Measurements from ENCODE around the gene KIF3B.
"Not testable (repeated sequence)": the region's sequence is repeated elsewhere in the genome, so short reads cannot be mapped to it uniquely, and the experiment has no call there.

Gene KIF3B

DNA sequence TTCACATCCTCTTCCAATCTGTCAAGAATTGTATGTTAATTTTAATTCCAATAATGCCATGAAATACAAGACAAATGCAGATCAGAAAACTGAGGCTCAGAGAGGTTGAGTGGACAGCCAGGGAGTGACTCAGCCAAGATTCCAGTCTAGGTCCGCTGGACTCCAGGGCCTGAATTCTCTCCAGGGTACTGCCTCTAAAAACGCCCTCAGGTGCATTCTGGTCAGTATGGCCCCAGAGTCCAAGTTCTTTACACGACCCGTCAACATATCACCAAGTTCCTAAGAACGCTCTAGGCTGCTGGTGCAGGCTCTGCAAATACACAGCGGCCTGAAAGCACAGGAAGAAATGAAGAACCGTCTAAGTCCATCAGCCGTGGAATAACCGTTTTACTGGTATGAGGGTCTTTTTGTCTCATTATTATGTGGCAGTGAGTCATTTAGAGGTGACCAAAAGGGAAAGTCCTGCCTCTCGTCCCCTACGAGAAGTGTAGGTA, 80.0 kb downstream of the KIF3B start:
- DNase-seq (ENCODE audit: low spot score), result no peak

DNA sequence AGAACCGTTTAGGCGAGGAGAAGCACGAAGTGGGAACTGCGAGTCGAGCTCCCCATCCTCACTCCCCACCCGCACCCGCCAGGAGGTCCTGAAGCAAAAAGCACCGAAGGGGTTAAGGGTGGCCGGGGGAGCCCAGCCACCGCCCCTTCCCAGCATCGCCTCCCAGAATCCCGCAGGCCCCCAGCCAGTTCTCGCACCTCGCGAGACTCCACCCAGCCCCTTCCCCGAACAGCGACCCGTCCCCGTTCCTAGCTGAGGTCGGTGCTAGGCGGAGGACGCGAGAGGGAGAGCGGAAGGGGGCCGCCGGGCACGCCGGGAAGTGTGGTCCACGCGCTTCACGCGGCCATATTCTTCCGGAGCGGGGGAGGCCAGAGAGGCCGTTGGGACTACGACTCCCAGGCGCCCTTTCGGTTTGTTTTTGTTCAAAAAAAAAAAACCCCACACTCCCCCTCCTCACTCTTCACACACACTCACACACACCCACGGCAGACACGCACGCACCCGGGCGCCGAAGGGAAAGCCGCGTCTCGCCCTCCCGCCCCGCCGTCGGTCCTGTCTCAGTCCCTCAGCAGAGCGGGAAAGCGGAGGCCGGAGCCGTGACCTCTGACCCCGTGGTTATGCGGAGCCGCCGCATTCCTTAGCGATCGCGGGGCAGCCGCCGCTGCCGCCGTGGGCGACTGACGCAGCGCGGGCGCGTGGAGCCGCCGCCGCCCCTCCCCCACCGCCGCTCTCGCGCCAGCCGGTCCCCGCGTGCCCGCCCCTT, 80.6 kb downstream of the KIF3B start, which contains the start of gene ASXL1:
ASXL1 (plus strand) TSS at position 463 of the 763 bp plus-strand sequence. CDS start 445 bp downstream, outside the sequence.
- peak; percentile 97 for DNase-seq (ENCODE audit: low spot score)

GRCh38 chr20:32358632-32358882, 81.1 kb downstream of the KIF3B start:
- no peak for DNase-seq (ENCODE audit: low spot score)

GRCh38 chr20:32358883-32359632, 81.6 kb downstream of the KIF3B start:
- peak; percentile 59 for DNase-seq (ENCODE audit: low spot score)

DNA sequence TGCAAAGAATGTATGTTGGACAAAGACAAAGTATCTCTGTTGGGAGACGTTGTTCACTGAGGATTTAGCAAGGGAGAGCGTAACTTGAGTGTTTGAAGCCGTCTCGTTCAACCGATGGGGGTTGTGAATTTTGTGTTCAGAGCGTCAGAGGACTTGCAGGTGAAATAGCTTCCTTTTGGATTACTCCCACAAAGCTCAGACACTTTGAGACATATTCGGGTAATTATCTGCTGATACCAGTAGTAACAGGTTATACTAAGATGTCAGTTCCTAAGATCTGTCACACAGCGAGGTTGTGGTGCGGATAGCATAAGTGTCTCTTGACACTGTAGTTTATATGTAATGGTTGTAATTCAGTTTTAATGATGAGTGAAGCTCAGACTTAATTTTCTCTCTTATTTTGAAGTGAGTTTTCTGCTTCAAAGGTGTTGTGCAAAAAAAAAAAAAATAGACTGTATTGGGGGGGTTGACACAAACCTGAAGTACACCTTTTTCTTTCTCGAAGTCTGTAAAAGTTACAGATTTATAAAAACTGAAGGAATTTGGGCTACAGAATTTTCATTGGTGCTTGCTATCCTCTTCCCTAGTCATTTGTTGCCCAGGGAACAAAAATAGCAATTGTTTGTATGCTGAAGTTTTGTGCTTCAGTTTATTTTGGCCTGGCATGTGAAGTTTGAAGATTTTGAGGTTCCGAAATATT, 82.3 kb downstream of the KIF3B start:
- DNase-seq (ENCODE audit: low spot score), result no peak

- DNase-seq (ENCODE audit: low spot score), result no peak
Measured at GRCh38 chr20:32360333-32360634, 82.8 kb downstream of the KIF3B start.

- DNase-seq (ENCODE audit: low spot score), result no peak
Measured at GRCh38 chr20:32362901-32363364, 85.5 kb downstream of the KIF3B start.

- no peak for DNase-seq (ENCODE audit: low spot score)
Measured at GRCh38 chr20:32363492-32363891, 86.0 kb downstream of the KIF3B start.

- DNase-seq (ENCODE audit: low spot score), result no peak
Measured at GRCh38 chr20:32364554-32365208, 87.2 kb downstream of the KIF3B start.

DNA sequence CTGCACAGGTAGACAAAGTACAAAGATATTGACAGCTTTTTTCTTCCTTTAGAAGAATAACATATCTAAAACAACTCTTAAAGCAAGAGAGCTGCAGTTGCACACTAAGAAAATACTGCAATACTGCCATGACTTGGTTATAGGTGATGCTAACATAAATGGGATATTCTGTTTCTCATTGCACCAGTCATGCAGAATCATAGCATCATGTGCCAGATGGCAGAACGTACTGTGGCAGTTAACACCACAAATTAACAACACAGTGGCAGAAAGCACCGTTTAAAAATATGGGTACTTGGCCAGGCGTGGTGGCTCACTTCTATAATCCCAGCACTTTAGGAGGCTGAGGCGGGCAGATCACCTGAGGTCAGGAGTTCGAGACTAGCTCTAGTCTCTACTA, 88.1 kb downstream of the KIF3B start:
- no peak for DNase-seq (ENCODE audit: low spot score)

GRCh38 chr20:32366380-32366779, 88.9 kb downstream of the KIF3B start:
- no peak for DNase-seq (ENCODE audit: low spot score)

- no peak for DNase-seq (ENCODE audit: low spot score)
Measured at GRCh38 chr20:32368323-32368722, 90.9 kb downstream of the KIF3B start.

DNA sequence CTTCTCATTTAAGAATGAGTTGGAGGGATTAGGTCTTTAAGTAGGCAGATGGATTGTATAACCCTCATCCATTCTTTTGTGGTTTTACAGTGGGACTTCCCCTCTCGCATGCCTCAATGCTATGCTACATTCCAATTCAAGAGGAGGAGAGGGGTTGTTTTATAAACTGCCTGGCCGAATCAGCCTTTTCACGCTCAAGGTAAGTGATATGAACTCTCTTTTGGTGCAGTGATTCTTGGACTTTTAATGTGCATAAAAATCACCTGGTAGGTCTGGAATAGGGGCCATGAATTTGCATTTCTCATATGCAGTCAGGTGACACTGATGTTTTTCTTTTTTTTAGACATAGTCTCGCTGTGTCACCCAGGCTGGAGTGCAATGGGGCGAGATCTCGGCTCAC, 91.5 kb downstream of the KIF3B start:
- DNase-seq (ENCODE audit: low spot score), result no peak

- DNase-seq (ENCODE audit: low spot score), result no peak
Measured at GRCh38 chr20:32370897-32371296, 93.4 kb downstream of the KIF3B start.

DNA sequence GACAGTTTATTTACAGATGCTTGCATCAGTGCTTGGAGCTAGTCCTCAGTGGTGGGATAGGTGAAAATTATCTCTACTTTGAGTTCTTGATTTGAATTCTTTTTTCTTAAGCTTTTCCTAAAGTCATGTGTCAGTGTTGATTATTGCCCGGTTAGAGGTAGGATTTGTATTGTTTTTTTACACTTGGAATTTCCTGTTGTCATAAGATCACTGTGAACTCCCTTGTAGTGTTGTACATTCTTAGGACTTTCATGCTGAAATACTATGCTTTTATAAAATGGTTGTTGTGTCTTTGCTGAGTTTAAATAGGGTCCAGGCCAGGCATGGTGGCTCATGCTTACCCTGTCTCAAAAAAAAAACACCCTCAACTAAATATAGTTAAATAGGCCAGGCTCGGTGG, 101.0 kb downstream of the KIF3B start:
- DNase-seq (ENCODE audit: low spot score), result no peak

GRCh38 chr20:32380037-32380436, 102.6 kb downstream of the KIF3B start:
- not testable (repeated sequence) for DNase-seq (ENCODE audit: low spot score)

GRCh38 chr20:32380745-32381144, 103.3 kb downstream of the KIF3B start:
- DNase-seq (ENCODE audit: low spot score), result no peak

DNA sequence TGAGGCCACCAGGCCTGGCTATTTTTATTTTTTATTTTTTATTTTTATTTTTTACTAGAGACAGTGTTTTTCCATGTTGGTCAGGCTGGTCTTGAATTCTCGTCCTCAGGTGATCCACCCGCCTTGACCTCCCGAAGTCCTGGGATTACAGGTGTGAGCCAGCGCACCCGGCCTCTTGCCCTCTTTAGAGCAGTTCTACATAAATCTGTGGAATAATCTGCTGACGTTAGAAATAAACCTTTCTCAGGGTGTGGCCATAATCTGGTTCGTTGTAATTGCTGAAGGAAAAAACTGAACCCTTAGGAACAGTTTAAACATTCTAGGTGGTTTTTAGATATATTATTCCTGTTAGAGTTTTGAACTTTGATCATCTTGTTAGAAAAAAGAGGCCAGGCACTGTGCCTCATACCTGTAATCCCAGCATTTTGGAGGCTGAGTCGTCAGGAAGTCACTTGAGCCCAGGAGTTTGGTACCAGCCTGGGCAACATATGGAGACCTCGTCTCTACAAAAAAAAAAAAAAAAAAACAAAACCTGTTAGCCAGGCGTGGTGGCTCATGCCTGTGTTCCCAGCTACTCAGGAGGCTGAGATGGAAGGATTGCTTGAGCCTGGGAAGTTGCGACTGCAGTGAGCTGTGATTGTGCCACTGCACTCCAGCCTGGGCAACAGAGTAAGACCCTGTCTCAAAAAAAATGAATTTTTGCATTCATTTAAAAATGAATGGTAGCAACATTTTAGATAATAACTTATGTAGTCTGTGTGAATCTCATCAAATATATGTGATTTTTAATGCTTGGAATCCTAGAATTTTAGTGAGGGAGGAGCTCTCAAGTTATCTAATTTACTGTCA, 104.9 kb downstream of the KIF3B start:
- no peak for DNase-seq (ENCODE audit: low spot score)

DNA sequence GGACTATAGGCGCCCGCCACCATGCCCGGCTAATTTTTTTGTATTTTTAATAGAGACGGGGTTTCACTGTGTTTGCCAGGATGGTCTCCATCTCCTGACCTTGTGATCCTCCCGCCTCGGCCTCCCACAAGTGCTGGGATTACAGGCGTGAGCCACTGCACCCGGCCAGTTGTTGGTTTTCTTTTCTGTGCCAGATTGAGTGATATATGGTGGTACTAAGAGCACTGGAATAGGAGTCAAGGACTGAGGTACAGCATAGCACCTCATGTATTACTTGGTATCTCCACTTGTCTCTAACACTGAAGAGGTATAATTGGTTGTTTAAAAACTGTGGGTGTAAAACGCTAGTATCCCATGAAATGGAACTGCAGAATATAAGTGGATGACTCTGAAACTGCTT, 106.0 kb downstream of the KIF3B start:
- not testable (repeated sequence) for DNase-seq (ENCODE audit: low spot score)
